H1 (cell line): Measurements from ENCODE around the gene COL6A3. TPM values are rescaled to one million over a fixed set of nuclear protein-coding genes. Genes with fewer than 3 reads are reported as not detected.

Source experiments
- CTCF ChIA-PET: fragments of 300-600 bp; sonication (Branson Sonifier 250); formaldehyde crosslinking; loops from one replicate; lab custom pipeline; 2021; ENCODE audit not compliant: partially characterized antibody; lab: Charles Lee
- POLR2A ChIA-PET: fragments of 300-600 bp; sonication (Branson Sonifier 250); formaldehyde crosslinking; loops from one replicate; lab custom pipeline; 2021; ENCODE audit warnings: inconsistent platforms; ENCODE audit not compliant: partially characterized antibody; lab: Charles Lee
- DNase-seq, 2 experiments: peaks; one replicate each; pipeline versions ENCODE4 v3.0.0 to v3.0.0-alpha.2; 2010 to 2022; ENCODE audit warnings: low spot score in 2 of 2, low read depth in 1 of 2, mixed read lengths in 1 of 2
- FAIRE-seq: peaks from 2 replicates; lab custom pipeline; 2011; peaks lifted over from hg19 to GRCh38; lab: Jason Lieb, UNC
- H2AFZ ChIP-seq: 2 replicates; pipeline ENCODE4 v1.8.1; 2012; ENCODE audit warnings: low read length, inconsistent platforms
- H2AK5ac ChIP-seq: 2 replicates; pipeline ENCODE4 v1.6.1; 2013; ENCODE audit warnings: low read depth, low read length
- H2BK120ac ChIP-seq: replicated peaks from 2 replicates; pipeline ENCODE3; 2013; ENCODE audit warnings: low read depth, low read length, inconsistent platforms
- H2BK12ac ChIP-seq: 2 replicates; pipeline ENCODE4 v1.6.1; 2013; ENCODE audit warnings: low read depth, low read length
- H2BK15ac ChIP-seq: 2 replicates; pipeline ENCODE4 v1.6.1; 2013; ENCODE audit warnings: low read length
- H2BK20ac ChIP-seq: 2 replicates; pipeline ENCODE4 v1.6.1; 2013; ENCODE audit warnings: low read length
- H2BK5ac ChIP-seq: 2 replicates; pipeline ENCODE4 v1.6.1; 2013; ENCODE audit warnings: low read depth, low read length
- H3K14ac ChIP-seq: 2 replicates; pipeline ENCODE4 v1.6.1; 2013; ENCODE audit warnings: inconsistent platforms; ENCODE audit not compliant: insufficient read length
- H3K18ac ChIP-seq: 2 replicates; pipeline ENCODE4 v1.6.1; 2013; ENCODE audit warnings: low read length; ENCODE audit errors: extremely low read depth
- H3K23ac ChIP-seq: 2 replicates; pipeline ENCODE4 v1.6.1; 2013; ENCODE audit warnings: inconsistent platforms; ENCODE audit not compliant: insufficient read length
- H3K23me2 ChIP-seq: 2 replicates; pipeline ENCODE4 v1.6.1; 2013; ENCODE audit warnings: low read depth, low read length
- H3K27ac ChIP-seq: 2 replicates; pipeline ENCODE4 v1.6.1; 2011; ENCODE audit warnings: low read depth, low read length, inconsistent platforms
- H3K27me3 ChIP-seq, 4 experiments: replicated peaks in 1 of 4; 1 replicate in 1 of 4; 2 replicates in 3 of 4; pipeline versions ENCODE4 v1.6.1 to v1.8.1; 2011 to 2013; ENCODE audit warnings: low read length in 3 of 4, mild to moderate bottlenecking in 3 of 4, inconsistent platforms in 2 of 4, mixed read lengths in 2 of 4, moderate library complexity in 1 of 4; ENCODE audit not compliant: control insufficient read depth in 3 of 4, insufficient read depth in 3 of 4; ENCODE audit errors: extremely low read depth in 1 of 4
- H3K36me3 ChIP-seq, 4 experiments: 2 replicates each; pipeline versions ENCODE4 v1.6.1 to v1.8.1; 2011 to 2013; ENCODE audit warnings: mild to moderate bottlenecking in 4 of 4, low read length in 3 of 4, moderate library complexity in 2 of 4, control low read depth in 1 of 4, inconsistent platforms in 1 of 4; ENCODE audit not compliant: insufficient read depth in 4 of 4, control insufficient read depth in 2 of 4
- H3K4ac ChIP-seq: replicated peaks from 2 replicates; pipeline ENCODE3; 2013; ENCODE audit warnings: low read length, low read depth, mixed read lengths, inconsistent platforms; ENCODE audit not compliant: insufficient read length
- H3K4me1 ChIP-seq, 4 experiments: replicated peaks in 1 of 4; 1 replicate in 1 of 4; 2 replicates in 3 of 4; pipeline versions ENCODE4 v1.6.1 to v1.8.1; 2011 to 2013; ENCODE audit warnings: low read length in 3 of 4, inconsistent platforms in 2 of 4, mixed read lengths in 1 of 4; ENCODE audit not compliant: insufficient read depth in 4 of 4, control insufficient read depth in 3 of 4
- H3K4me2 ChIP-seq, 2 experiments: 2 replicates each; pipeline versions ENCODE4 v1.6.1 to v1.8.1; 2011 to 2013; ENCODE audit warnings: low read depth in 2 of 2, low read length in 2 of 2, control low read depth in 1 of 2, inconsistent platforms in 1 of 2, mild to moderate bottlenecking in 1 of 2; ENCODE audit not compliant: insufficient read depth in 1 of 2
- H3K4me3 ChIP-seq, 4 experiments: fragments of 200-600, 300-600 bp in 1 of 4; sonication (generic), shearing (Covaris generic), sonication (Bioruptor Twin) in 1 of 4; 2 replicates each; pipeline versions ENCODE4 v1.5.1 to v1.8.1; 2011 to 2016; ENCODE audit warnings: low read length in 4 of 4, low read depth in 3 of 4, control low read depth in 2 of 4, inconsistent platforms in 2 of 4, mild to moderate bottlenecking in 2 of 4, mixed read lengths in 1 of 4, moderate library complexity in 1 of 4; ENCODE audit not compliant: insufficient read depth in 2 of 4; ENCODE audit errors: extremely low read depth in 1 of 4
- H3K56ac ChIP-seq: replicated peaks from 2 replicates; pipeline ENCODE3; 2013; ENCODE audit warnings: low read depth, mild to moderate bottlenecking, mixed read lengths, low read length, inconsistent platforms; ENCODE audit not compliant: insufficient read length
- H3K79me1 ChIP-seq: 2 replicates; pipeline ENCODE4 v1.6.1; 2013; ENCODE audit warnings: low read depth, low read length, control low read depth
- H3K79me2 ChIP-seq, 2 experiments: 2 replicates each; pipeline versions ENCODE4 v1.6.1 to v1.8.1; 2012 to 2013; ENCODE audit warnings: low read length in 2 of 2, mild to moderate bottlenecking in 2 of 2, inconsistent platforms in 1 of 2; ENCODE audit not compliant: insufficient read depth in 2 of 2, control insufficient read depth in 1 of 2
- H3K9ac ChIP-seq, 4 experiments: replicated peaks in 1 of 4; 1 replicate in 1 of 4; 2 replicates in 3 of 4; pipeline versions ENCODE4 v1.6.1 to v1.8.1; 2011 to 2013; ENCODE audit warnings: low read depth in 3 of 4, low read length in 3 of 4, control low read depth in 2 of 4, mild to moderate bottlenecking in 2 of 4, moderate library complexity in 2 of 4, inconsistent platforms in 1 of 4; ENCODE audit errors: extremely low read depth in 1 of 4
- H3K9me3 ChIP-seq, 2 experiments: 2 replicates each; pipeline versions ENCODE4 v1.6.1 to v1.8.1; 2012 to 2013; ENCODE audit warnings: mild to moderate bottlenecking in 2 of 2, moderate library complexity in 2 of 2, control low read depth in 1 of 2, inconsistent platforms in 1 of 2, low read depth in 1 of 2, low read length in 1 of 2, mixed read lengths in 1 of 2; ENCODE audit not compliant: insufficient read depth in 2 of 2
- H4K20me1 ChIP-seq, 2 experiments: replicated peaks in 1 of 2; 2 replicates each; pipeline versions ENCODE3 to v1.8.1; 2011 to 2013; ENCODE audit warnings: inconsistent platforms in 2 of 2, low read length in 2 of 2, mild to moderate bottlenecking in 1 of 2; ENCODE audit not compliant: insufficient read depth in 2 of 2, control insufficient read depth in 1 of 2
- H4K5ac ChIP-seq: 2 replicates; pipeline ENCODE4 v1.6.1; 2013; ENCODE audit warnings: low read length, low read depth, mixed read lengths, inconsistent platforms; ENCODE audit not compliant: insufficient read length
- H4K8ac ChIP-seq: 2 replicates; pipeline ENCODE4 v1.8.0; 2013; ENCODE audit warnings: mild to moderate bottlenecking, moderate library complexity, low read length, inconsistent platforms; ENCODE audit not compliant: insufficient read depth; ENCODE audit errors: extremely low read depth
- H4K91ac ChIP-seq: replicated peaks from 2 replicates; pipeline ENCODE3; 2013; ENCODE audit warnings: low read length, mixed read lengths, inconsistent platforms; ENCODE audit not compliant: insufficient read length
- BCL11A ChIP-seq, 2 experiments: IDR thresholded peaks; one replicate each; pipeline ENCODE4 v1.6.1; 2011; ENCODE audit warnings: low read depth in 2 of 2, low read length in 2 of 2, mild to moderate bottlenecking in 2 of 2
- CBX8 ChIP-seq: fragments of 300-800, 300-1000 bp; sonication (generic); IDR thresholded peaks from 2 replicates; pipeline ENCODE4 v1.7.1; 2016; ENCODE audit warnings: low read depth, low read length, borderline replicate concordance
- CREB1 ChIP-seq: IDR thresholded peaks from 2 replicates; pipeline ENCODE4 v1.6.1; 2012; ENCODE audit warnings: inconsistent platforms
- EP300 ChIP-seq, 2 experiments: IDR thresholded peaks; 1 replicate in 1 of 2; 2 replicates in 1 of 2; pipeline ENCODE4 v1.6.1; 2011 to 2012; ENCODE audit warnings: low read depth in 2 of 2, low read length in 2 of 2, mild to moderate bottlenecking in 2 of 2, borderline replicate concordance in 1 of 2, inconsistent platforms in 1 of 2, moderate library complexity in 1 of 2
- FOSL1 ChIP-seq: IDR thresholded peaks from 2 replicates; pipeline ENCODE4 v1.6.1; 2011; ENCODE audit warnings: mild to moderate bottlenecking, low read depth, low read length, moderate library complexity; ENCODE audit not compliant: insufficient read depth
- HDAC6 ChIP-seq: IDR thresholded peaks from one replicate; pipeline ENCODE4 v1.7.1; 2012; ENCODE audit warnings: low read depth, mild to moderate bottlenecking, inconsistent platforms, low read length, moderate library complexity
- KDM4A ChIP-seq: IDR thresholded peaks from one replicate; pipeline ENCODE4 v1.7.1; 2012; ENCODE audit warnings: low read depth, mild to moderate bottlenecking, moderate library complexity, low read length, inconsistent platforms; ENCODE audit not compliant: severe bottlenecking
- PHF8 ChIP-seq: fragments of 200-600 bp; sonication (generic); conservative IDR thresholded peaks from 2 replicates; pipeline ENCODE4 v1.7.1; 2012; ENCODE audit warnings: low read depth, mild to moderate bottlenecking, inconsistent platforms, low read length, moderate library complexity
- POU5F1 ChIP-seq: IDR thresholded peaks from 2 replicates; pipeline ENCODE4 v1.6.1; 2011; ENCODE audit warnings: low read depth, mild to moderate bottlenecking, low read length, moderate library complexity
- RBBP5 ChIP-seq: IDR thresholded peaks from 2 replicates; pipeline ENCODE4 v1.7.1; 2012; ENCODE audit warnings: low read depth, mild to moderate bottlenecking, inconsistent platforms, low read length, moderate library complexity, borderline replicate concordance
- SP2 ChIP-seq: IDR thresholded peaks from 2 replicates; pipeline ENCODE4 v1.6.1; 2012; ENCODE audit warnings: mild to moderate bottlenecking, low read length, inconsistent platforms
- TBP ChIP-seq: IDR thresholded peaks from 2 replicates; pipeline ENCODE4 v1.6.1; 2011; ENCODE audit warnings: low read depth, low read length, improper control_type of control experiment
- TCF12 ChIP-seq: IDR thresholded peaks from 2 replicates; pipeline ENCODE4 v1.6.1; 2011; ENCODE audit warnings: low read depth, mild to moderate bottlenecking, low read length
- WGBS, 2 experiments: shearing (Covaris generic) in 1 of 2; methylation state at CpG; one replicate each; pipeline versions ENCODE4 v1.1.6 to v1.1.7; 2013 to 2015; ENCODE audit warnings: low lambda C conversion rate in 2 of 2, mixed read lengths in 2 of 2, inconsistent platforms in 1 of 2, low coverage in 1 of 2, missing lambda C conversion rate in 1 of 2; ENCODE audit not compliant: insufficient replicate concordance in 2 of 2, insufficient coverage in 1 of 2, insufficient read length in 1 of 2; ENCODE audit errors: extremely low coverage in 1 of 2, missing lambda C conversion rate in 1 of 2; 5-methylcytosine and 5-hydroxymethylcytosine counted together
- polyA plus RNA-seq, 7 experiments: library from polyadenylated mRNA; depleted of rRNA in 3 of 7; stranded (reverse) in 5 of 7; unstranded in 2 of 7; fragments of >200 nt in 5 of 7; fragments of 200-250 nt in 2 of 7; gene quantifications; 1 replicate in 5 of 7; 2 replicates in 1 of 7; 4 replicates in 1 of 7; pipeline versions ENCODE4 v1.2.1 to v1.2.3, GENCODE V29; 2011 to 2013; ENCODE audit warnings: missing spikeins in 2 of 7, mixed read lengths in 2 of 7
- total RNA-seq: library from RNA; stranded (reverse); fragmentation: NEBNext Ultra II Directional; extraction: Animal tissue kit (Norgen Biotek cat#: 25700); gene quantifications from 2 replicates; pipeline ENCODE4 v1.2.1, GENCODE V29; 2021

COL6A3 gene
- total and polyA plus RNA-seq, 2 of the 8 experiments (the other 6 are each of a cell fraction or from before 2014, with no cell fraction given): 1.2 to 3.4 TPM

DNA sequence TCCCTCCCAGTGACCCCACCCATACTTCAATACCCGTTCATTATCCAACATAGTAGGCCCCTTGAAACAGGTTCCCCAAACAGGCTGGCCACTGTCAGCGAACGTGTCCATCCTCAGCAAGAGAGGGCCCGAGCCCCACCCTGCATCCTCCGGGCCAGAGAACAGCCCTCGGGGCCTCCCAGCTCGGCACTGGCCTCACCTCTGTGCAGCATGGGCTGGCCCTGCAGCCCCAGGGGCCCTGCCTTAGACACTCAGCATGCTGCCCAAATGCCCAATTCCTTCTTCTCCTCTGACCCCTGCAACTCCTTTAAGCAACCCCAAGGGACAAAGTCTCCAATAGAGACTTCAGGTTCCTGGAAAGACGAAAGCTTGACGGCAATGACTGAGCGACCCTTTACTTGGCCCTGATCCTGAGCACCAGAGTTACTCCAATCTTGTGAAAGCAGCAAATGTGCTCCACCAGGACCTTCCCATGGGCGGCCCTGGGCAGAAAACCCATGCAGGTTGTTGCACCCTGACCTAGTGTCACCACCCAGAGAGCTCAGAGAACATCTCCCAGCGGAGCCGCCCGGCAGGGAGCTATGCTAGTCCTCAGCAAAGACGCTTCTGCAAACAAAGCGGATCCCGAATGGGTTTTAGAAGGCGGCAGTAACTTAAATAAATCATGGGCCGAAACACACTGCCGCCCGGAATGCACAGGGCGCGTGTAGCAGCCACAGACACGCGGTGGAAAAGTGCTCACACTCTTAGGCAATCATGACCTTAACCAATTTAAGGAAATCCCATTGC, 782 bp downstream of the COL6A3 start:
- Histone ChIP-seq H3K23me2 (no peaks in the 10 kb centered on the region), H3K9me3 (0 out of 4 replicates have a peak, but pooled peaks cover 0 to 2% of the 10 kb centered on the region in 2 experiments), H3K14ac (no peak overlapping the region), H2AFZ (0 out of 2 replicates have a peak overlapping the region, but pooled peaks have one; percentile 56), H3K79me2 (no peaks in the 10 kb centered on the region), H2AK5ac (no peak overlapping the region), H3K27ac (no peak overlapping the region), H3K79me1 (no peaks in the 10 kb centered on the region), H4K8ac (no peak overlapping the region), H3K18ac (no peak overlapping the region), H3K27me3 (no peaks in the 10 kb centered on the region; a peak in 1 of 7 replicates), H4K91ac (no peak overlapping the region), H4K20me1 (no peaks in the 10 kb centered on the region), H4K5ac (no peak overlapping the region), H2BK120ac (no peak overlapping the region), H3K4ac (no peak overlapping the region), H3K56ac (no peak overlapping the region), H2BK12ac (no peak overlapping the region), H2BK5ac (no peak overlapping the region), H3K9ac (no peak overlapping the region), H3K4me3 (no peak overlapping the region), H3K36me3 (no peaks in the 10 kb centered on the region), H2BK20ac (no peak overlapping the region), H3K4me1 (peaks cover 0 to 6% (median under 1%) of the 10 kb centered on the region in 4 experiments; a peak in 3 of 7 replicates), H3K4me2 (no peak overlapping the region), H2BK15ac (no peak overlapping the region), H3K23ac (no peak overlapping the region)
- CTCF ChIA-PET: interaction anchor here (0.8 to 9.4 kb wide), 12 partner anchors 8 to 259 kb away, joined by 3 to 102 read pairs (median 4); no protein-coding TSS in a partner anchor
- no peak for FAIRE-seq
- DNase-seq: no peak
- 90% methylated on average over 22 of the region's 25 CpGs; no CpG with 5 or more reads in 1 of the 2 experiments for WGBS, 2 experiments
- POLR2A ChIA-PET: interaction anchor here (1.4 kb wide), 1 partner anchor 159 kb away, joined by 3 read pairs; no protein-coding TSS in a partner anchor
- no peak for TF ChIP-seq RBBP5
- no peak for TF ChIP-seq CBX8
- TF ChIP-seq CREB1: no peak
- TF ChIP-seq HDAC6: no peak
- TF ChIP-seq EP300 (IDR thresholded peaks at IDR 0.05; ENCODE audit: borderline replicate concordance in 1 of 2, low read depth in 2 of 2, low read length in 2 of 2): no peak
- no peak for TF ChIP-seq FOSL1
- TF ChIP-seq TBP: no peak
- no peak for TF ChIP-seq PHF8
- TF ChIP-seq KDM4A: no peak
- no peak for TF ChIP-seq BCL11A (IDR thresholded peaks at IDR 0.05; ENCODE audit: low read depth in 2 of 2, low read length in 2 of 2)
- no peak for TF ChIP-seq TCF12
- TF ChIP-seq POU5F1: no peak
- no peak for TF ChIP-seq SP2
